Dermis microvascular lymphatic vessel endothelial cell (primary cell): Measurements from ENCODE around the gene C12orf43. TPM values are rescaled to one million over a fixed set of nuclear protein-coding genes. Genes with fewer than 3 reads are reported as not detected.

Experiments
- DNase-seq, 2 donors: peaks; one replicate each; pipeline versions ENCODE4 v3.0.0 to v3.0.0-alpha.2; 2010; ENCODE audit warnings: low read depth in 2 of 2
- total RNA-seq: library from RNA; depleted of rRNA; stranded (reverse); fragments of >200 nt; gene quantifications from 2 replicates; pipeline ENCODE4 v1.2.1, GENCODE V29; 2014

Gene C12orf43
- total RNA-seq, 1 donor from 2014 or later, result 12.6 TPM

GRCh38 chr12:121030576-121031212, 14.4 kb upstream of the C12orf43 start:
- DNase-seq, result no peak

DNA sequence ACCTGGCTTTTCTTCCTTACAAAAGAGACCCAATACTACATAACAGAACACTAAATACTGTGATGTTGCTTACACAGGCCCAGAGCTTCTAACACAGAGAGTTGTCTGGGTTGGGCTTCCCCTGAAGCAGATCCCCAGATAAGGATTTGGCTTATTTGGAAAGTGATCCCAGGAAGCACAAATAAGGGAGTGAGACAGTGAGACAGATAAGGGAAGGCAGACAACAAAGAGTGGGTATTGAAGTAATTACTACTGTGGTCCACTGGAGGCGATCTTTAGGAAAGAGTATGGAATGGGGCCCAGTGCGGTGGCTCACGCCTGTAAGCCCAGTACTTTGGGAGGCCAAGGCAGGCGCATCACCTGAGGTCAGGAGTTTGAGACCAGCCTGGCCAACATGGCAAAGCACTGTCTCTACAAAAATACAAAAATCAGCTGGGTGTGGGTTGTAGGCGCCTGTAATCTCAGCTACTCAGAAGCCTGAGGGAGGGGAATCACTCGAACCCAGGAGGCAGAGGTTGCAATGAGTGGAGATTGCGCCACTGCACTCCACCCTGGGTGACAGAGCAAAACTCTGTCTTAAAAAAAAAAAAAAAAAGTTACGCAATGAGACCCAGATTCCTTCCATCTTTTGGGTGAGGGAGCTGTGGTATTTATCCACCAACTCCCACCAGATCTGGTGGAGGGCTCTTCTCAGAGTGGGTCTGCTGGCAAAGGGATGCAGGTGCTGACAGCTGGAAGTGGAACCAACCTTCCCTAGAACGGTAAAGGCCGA, 10.2 kb upstream of the C12orf43 start:
- DNase-seq, result no peak

DNA sequence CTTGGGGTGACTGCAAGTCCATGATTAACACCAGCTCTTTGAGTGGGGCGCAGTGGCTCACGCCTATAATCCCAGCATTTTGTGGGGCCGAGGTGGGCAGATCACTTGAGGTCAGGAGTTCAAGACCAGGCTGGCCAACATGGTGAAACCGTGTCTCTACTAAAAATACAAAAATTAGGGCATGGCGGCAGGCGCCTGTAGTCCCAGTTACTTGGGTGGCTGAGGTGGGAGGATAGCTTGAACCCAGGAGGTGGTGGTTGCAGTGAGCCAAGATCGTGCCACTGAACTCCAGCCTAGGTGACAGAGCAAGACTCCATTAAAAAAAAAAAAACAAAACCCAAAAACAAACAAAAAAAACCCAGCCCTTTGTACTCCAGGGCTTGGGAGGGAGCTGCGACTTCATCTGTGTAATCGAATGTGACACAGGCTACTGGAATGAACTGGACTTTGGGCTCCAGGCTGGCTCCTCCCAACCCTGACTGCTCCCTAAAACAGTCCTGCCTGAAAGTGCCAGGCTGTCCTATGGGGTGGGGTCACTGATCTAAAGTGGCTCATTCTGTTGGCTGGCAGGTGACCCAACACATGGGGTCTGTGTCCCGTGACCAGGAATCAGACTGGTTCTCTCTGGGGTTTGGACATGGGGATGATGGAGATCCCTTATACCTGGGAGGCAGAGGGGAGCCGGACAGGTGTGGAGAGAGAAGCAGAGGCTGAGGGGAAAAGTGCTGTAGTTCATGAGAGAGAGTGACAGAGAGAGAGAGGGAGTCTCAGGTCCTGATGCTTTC, 9.3 kb upstream of the C12orf43 start:
- DNase-seq, result no peak

DNA sequence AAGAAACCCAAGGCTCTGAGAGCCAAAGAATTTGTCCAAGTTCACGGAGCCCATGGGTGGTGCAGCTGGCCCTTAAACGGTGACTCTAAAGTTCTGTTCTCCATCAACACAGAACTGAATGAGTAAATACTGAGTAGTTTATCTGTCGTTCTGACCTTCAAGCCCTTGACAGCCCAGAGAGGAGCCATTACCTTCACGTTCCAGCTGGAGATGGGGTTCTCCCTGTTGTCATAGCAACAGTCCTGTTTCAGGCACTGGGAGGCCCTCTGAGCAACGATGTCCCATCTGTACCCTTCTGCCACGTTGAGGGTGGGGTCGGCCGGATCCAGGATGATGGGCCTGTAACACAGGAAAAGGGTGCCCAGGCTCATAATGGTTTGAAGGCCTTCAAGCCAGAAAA, 7.5 kb upstream of the C12orf43 start:
- DNase-seq, result no peak

GRCh38 chr12:121022713-121023112, 6.4 kb upstream of the C12orf43 start:
- no peak for DNase-seq

- no peak for DNase-seq
Observed at GRCh38 chr12:121021754-121022153, 5.5 kb upstream of the C12orf43 start.

DNA sequence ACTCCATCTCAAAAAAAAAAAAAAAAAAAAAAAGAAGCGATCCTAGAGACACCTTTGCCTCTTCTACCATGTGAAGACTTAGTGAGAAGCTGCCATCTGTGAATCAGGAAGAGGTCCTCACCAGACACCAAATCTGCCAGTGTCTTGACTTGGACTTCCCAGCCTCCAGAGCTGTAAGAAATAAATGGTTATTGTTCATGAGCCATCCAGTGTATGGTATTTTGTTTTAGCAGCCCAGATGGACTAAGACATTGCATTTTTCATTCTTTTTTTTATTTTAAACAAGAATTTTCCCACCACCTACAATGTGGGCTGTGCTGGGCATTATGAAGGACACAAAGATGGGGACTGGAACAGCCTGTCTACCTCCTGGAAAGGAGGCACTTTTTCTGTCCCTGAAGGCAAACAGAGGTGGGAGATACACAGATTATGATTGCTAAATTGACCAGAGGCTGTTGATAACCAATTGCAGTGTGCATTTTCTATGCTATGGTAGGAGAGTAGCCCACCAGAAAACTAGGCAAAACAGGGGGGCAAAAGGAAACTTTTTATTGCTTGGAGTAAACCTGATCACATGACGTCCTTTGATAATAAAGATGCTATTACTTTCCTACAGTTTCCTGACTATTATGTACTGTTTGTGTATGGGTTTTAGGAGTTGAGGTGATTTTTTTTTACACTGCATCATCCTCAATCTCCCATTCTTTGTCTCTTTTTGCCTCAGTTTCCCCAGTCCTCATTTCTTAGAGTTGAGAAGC, 2.8 kb upstream of the C12orf43 start:
- no peak for DNase-seq

GRCh38 chr12:121017966-121018491, 1.7 kb upstream of the C12orf43 start:
- no peak for DNase-seq

- DNase-seq, result no peak
Observed at GRCh38 chr12:121013715-121014114, 2.6 kb downstream of the C12orf43 start.

GRCh38 chr12:121011820-121012219, 4.5 kb downstream of the C12orf43 start:
- DNase-seq, result no peak

GRCh38 chr12:121010860-121011259, 5.4 kb downstream of the C12orf43 start:
- no peak for DNase-seq

GRCh38 chr12:121009741-121010140, 6.5 kb downstream of the C12orf43 start:
- DNase-seq, result no peak

DNA sequence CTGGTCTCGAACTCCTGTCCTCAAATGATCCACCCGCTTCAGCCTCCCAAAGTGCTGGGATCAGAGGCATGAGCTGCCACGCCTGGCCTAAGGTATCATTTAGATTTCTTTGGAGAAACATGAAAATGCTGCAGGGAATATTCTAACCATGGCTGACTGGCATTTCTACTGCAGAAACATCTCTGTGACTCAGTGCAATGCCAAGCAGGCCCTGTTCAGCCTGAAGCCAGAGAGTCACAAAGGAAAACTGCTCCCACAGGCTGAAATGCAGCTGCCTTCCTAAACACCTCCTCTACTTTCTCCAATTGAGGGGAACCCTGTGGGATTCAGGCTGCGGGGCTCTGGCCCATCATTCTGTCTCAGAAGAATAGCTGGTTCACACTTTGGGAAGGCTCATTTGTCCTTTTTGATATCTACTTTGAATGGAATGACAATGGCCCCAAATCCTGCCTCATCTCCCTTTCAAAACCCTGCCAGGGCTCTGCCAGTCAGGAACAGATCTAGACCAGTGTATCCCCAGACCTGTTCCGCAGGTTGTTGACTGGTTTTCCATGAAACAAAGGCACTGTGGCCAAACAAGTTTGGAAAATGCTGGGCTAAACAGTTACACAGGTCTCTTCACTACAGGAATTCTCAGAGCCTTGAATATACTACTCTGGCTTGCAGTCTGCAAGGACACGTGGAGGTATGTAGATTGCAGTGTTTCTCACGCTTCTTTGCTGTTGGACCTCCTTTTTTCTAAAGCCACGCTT, 7.8 kb downstream of the C12orf43 start:
- no peak for DNase-seq

GRCh38 chr12:121005346-121005815, 10.9 kb downstream of the C12orf43 start:
- peak in 1 of 2 donors; percentile 57 for DNase-seq

DNA sequence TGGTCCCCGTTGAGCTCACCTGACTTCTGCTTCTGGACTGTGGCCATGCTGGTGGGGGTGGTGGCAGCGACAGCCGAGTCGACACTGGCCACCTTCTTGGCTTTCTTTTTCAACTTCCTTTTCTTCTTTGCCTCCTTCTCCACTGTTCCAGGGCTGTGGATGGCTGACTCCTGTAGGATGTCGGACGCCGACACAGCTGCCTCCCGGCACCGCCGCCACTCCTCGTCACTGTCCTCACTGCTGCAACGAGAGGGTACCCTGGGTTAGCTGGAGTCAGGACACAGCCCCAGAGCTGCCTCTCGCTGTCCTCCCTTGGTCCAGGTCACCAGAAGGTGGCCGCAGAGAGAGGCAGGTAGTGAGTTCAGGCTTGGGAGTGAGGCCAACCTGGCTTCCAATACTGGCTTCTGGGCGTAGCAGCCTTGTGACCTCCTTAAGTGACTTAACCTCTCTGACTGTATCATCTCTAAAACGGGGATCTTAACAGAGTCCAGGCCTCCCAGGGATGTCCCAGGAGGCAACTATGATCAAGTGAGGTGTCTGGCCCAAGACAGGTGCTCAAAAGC, 12.0 kb downstream of the C12orf43 start:
- no peak for DNase-seq

- no peak for DNase-seq
Observed at GRCh38 chr12:121003650-121004049, 12.6 kb downstream of the C12orf43 start.

DNA sequence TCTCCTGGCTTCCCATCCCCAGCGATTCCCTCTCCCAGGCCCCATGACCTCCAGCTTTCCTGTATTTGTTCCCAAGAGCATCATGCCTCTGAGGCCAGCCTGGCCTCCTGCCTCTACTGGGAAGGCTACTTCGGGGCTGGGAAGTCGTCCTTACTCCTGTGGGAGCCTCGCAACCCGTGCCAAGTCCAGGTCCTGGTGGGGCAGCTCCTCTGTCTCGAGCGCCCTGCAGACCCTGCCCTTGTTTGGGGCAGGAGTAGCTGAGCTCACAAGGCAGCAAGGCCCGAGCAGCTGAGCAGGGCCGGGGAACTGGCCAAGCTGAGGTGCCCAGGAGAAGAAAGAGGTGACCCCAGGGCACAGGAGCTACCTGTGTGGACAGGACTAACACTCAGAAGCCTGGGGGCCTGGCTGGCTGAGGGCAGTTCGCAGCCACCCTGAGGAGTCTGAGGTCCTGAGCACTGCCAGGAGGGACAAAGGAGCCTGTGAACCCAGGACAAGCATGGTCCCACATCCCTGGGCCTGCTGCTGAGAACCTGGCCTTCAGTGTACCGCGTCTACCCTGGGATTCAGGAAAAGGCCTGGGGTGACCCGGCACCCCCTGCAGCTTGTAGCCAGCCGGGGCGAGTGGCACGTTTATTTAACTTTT, 14.3 kb downstream of the C12orf43 start:
- peak in 1 of 2 donors; percentile 19 for DNase-seq

GRCh38 chr12:121001060-121001459, 15.2 kb downstream of the C12orf43 start:
- no peak for DNase-seq

DNA sequence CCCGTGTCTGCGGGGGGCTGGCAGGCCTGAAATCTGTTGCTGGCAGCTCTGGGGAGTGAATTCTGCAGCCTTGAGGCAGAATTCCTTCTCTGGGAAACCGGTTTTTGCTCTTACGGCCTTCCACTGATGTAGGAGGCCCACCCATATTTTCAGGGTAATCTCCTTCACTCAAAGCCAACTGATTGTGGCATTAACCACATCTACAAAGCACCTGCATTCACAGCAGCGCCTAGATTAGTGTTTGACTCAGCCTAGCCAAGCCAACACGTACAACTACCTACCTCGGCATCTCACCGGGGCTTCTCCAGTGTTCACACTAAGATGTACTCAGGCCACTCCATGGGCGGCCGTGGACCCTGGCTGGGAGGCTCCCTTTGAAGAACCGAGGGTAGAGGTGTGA, 15.8 kb downstream of the C12orf43 start:
- no peak for DNase-seq
